H1 (cell line): ENCODE data around the gene ZNF8. TPM values are rescaled to one million over a fixed set of nuclear protein-coding genes. Genes with fewer than 3 reads are reported as not detected.

Experiments
- CTCF ChIA-PET: fragments of 300-600 bp; sonication (Branson Sonifier 250); formaldehyde crosslinking; loops from one replicate; lab custom pipeline; 2021; ENCODE audit not compliant: partially characterized antibody; lab: Charles Lee
- POLR2A ChIA-PET: fragments of 300-600 bp; sonication (Branson Sonifier 250); formaldehyde crosslinking; loops from one replicate; lab custom pipeline; 2021; ENCODE audit warnings: inconsistent platforms; ENCODE audit not compliant: partially characterized antibody; lab: Charles Lee
- DNase-seq, 2 experiments: peaks; one replicate each; pipeline versions ENCODE4 v3.0.0 to v3.0.0-alpha.2; 2010 to 2022; ENCODE audit warnings: low spot score in 2 of 2, low read depth in 1 of 2, mixed read lengths in 1 of 2
- FAIRE-seq: peaks from 2 replicates; lab custom pipeline; 2011; peaks lifted over from hg19 to GRCh38; lab: Jason Lieb, UNC
- H2AFZ ChIP-seq: 2 replicates; pipeline ENCODE4 v1.8.1; 2012; ENCODE audit warnings: low read length, inconsistent platforms
- H2AK5ac ChIP-seq: 2 replicates; pipeline ENCODE4 v1.6.1; 2013; ENCODE audit warnings: low read depth, low read length
- H2BK120ac ChIP-seq: replicated peaks from 2 replicates; pipeline ENCODE3; 2013; ENCODE audit warnings: low read depth, low read length, inconsistent platforms
- H2BK12ac ChIP-seq: 2 replicates; pipeline ENCODE4 v1.6.1; 2013; ENCODE audit warnings: low read depth, low read length
- H2BK15ac ChIP-seq: 2 replicates; pipeline ENCODE4 v1.6.1; 2013; ENCODE audit warnings: low read length
- H2BK20ac ChIP-seq: 2 replicates; pipeline ENCODE4 v1.6.1; 2013; ENCODE audit warnings: low read length
- H2BK5ac ChIP-seq: 2 replicates; pipeline ENCODE4 v1.6.1; 2013; ENCODE audit warnings: low read depth, low read length
- H3K14ac ChIP-seq: 2 replicates; pipeline ENCODE4 v1.6.1; 2013; ENCODE audit warnings: inconsistent platforms; ENCODE audit not compliant: insufficient read length
- H3K18ac ChIP-seq: 2 replicates; pipeline ENCODE4 v1.6.1; 2013; ENCODE audit warnings: low read length; ENCODE audit errors: extremely low read depth
- H3K23ac ChIP-seq: 2 replicates; pipeline ENCODE4 v1.6.1; 2013; ENCODE audit warnings: inconsistent platforms; ENCODE audit not compliant: insufficient read length
- H3K23me2 ChIP-seq: 2 replicates; pipeline ENCODE4 v1.6.1; 2013; ENCODE audit warnings: low read depth, low read length
- H3K27ac ChIP-seq: 2 replicates; pipeline ENCODE4 v1.6.1; 2011; ENCODE audit warnings: low read depth, low read length, inconsistent platforms
- H3K27me3 ChIP-seq, 4 experiments: replicated peaks in 1 of 4; 1 replicate in 1 of 4; 2 replicates in 3 of 4; pipeline versions ENCODE4 v1.6.1 to v1.8.1; 2011 to 2013; ENCODE audit warnings: low read length in 3 of 4, mild to moderate bottlenecking in 3 of 4, inconsistent platforms in 2 of 4, mixed read lengths in 2 of 4, moderate library complexity in 1 of 4; ENCODE audit not compliant: control insufficient read depth in 3 of 4, insufficient read depth in 3 of 4; ENCODE audit errors: extremely low read depth in 1 of 4
- H3K36me3 ChIP-seq, 4 experiments: 2 replicates each; pipeline versions ENCODE4 v1.6.1 to v1.8.1; 2011 to 2013; ENCODE audit warnings: mild to moderate bottlenecking in 4 of 4, low read length in 3 of 4, moderate library complexity in 2 of 4, control low read depth in 1 of 4, inconsistent platforms in 1 of 4; ENCODE audit not compliant: insufficient read depth in 4 of 4, control insufficient read depth in 2 of 4
- H3K4ac ChIP-seq: replicated peaks from 2 replicates; pipeline ENCODE3; 2013; ENCODE audit warnings: low read length, low read depth, mixed read lengths, inconsistent platforms; ENCODE audit not compliant: insufficient read length
- H3K4me1 ChIP-seq, 4 experiments: replicated peaks in 1 of 4; 1 replicate in 1 of 4; 2 replicates in 3 of 4; pipeline versions ENCODE4 v1.6.1 to v1.8.1; 2011 to 2013; ENCODE audit warnings: low read length in 3 of 4, inconsistent platforms in 2 of 4, mixed read lengths in 1 of 4; ENCODE audit not compliant: insufficient read depth in 4 of 4, control insufficient read depth in 3 of 4
- H3K4me2 ChIP-seq, 2 experiments: 2 replicates each; pipeline versions ENCODE4 v1.6.1 to v1.8.1; 2011 to 2013; ENCODE audit warnings: low read depth in 2 of 2, low read length in 2 of 2, control low read depth in 1 of 2, inconsistent platforms in 1 of 2, mild to moderate bottlenecking in 1 of 2; ENCODE audit not compliant: insufficient read depth in 1 of 2
- H3K4me3 ChIP-seq, 4 experiments: fragments of 200-600, 300-600 bp in 1 of 4; sonication (generic), shearing (Covaris generic), sonication (Bioruptor Twin) in 1 of 4; 2 replicates each; pipeline versions ENCODE4 v1.5.1 to v1.8.1; 2011 to 2016; ENCODE audit warnings: low read length in 4 of 4, low read depth in 3 of 4, control low read depth in 2 of 4, inconsistent platforms in 2 of 4, mild to moderate bottlenecking in 2 of 4, mixed read lengths in 1 of 4, moderate library complexity in 1 of 4; ENCODE audit not compliant: insufficient read depth in 2 of 4; ENCODE audit errors: extremely low read depth in 1 of 4
- H3K56ac ChIP-seq: replicated peaks from 2 replicates; pipeline ENCODE3; 2013; ENCODE audit warnings: low read depth, mild to moderate bottlenecking, mixed read lengths, low read length, inconsistent platforms; ENCODE audit not compliant: insufficient read length
- H3K79me1 ChIP-seq: 2 replicates; pipeline ENCODE4 v1.6.1; 2013; ENCODE audit warnings: low read depth, low read length, control low read depth
- H3K79me2 ChIP-seq, 2 experiments: 2 replicates each; pipeline versions ENCODE4 v1.6.1 to v1.8.1; 2012 to 2013; ENCODE audit warnings: low read length in 2 of 2, mild to moderate bottlenecking in 2 of 2, inconsistent platforms in 1 of 2; ENCODE audit not compliant: insufficient read depth in 2 of 2, control insufficient read depth in 1 of 2
- H3K9ac ChIP-seq, 4 experiments: replicated peaks in 1 of 4; 1 replicate in 1 of 4; 2 replicates in 3 of 4; pipeline versions ENCODE4 v1.6.1 to v1.8.1; 2011 to 2013; ENCODE audit warnings: low read depth in 3 of 4, low read length in 3 of 4, control low read depth in 2 of 4, mild to moderate bottlenecking in 2 of 4, moderate library complexity in 2 of 4, inconsistent platforms in 1 of 4; ENCODE audit errors: extremely low read depth in 1 of 4
- H3K9me3 ChIP-seq, 2 experiments: 2 replicates each; pipeline versions ENCODE4 v1.6.1 to v1.8.1; 2012 to 2013; ENCODE audit warnings: mild to moderate bottlenecking in 2 of 2, moderate library complexity in 2 of 2, control low read depth in 1 of 2, inconsistent platforms in 1 of 2, low read depth in 1 of 2, low read length in 1 of 2, mixed read lengths in 1 of 2; ENCODE audit not compliant: insufficient read depth in 2 of 2
- H4K20me1 ChIP-seq, 2 experiments: replicated peaks in 1 of 2; 2 replicates each; pipeline versions ENCODE3 to v1.8.1; 2011 to 2013; ENCODE audit warnings: inconsistent platforms in 2 of 2, low read length in 2 of 2, mild to moderate bottlenecking in 1 of 2; ENCODE audit not compliant: insufficient read depth in 2 of 2, control insufficient read depth in 1 of 2
- H4K5ac ChIP-seq: 2 replicates; pipeline ENCODE4 v1.6.1; 2013; ENCODE audit warnings: low read length, low read depth, mixed read lengths, inconsistent platforms; ENCODE audit not compliant: insufficient read length
- H4K8ac ChIP-seq: 2 replicates; pipeline ENCODE4 v1.8.0; 2013; ENCODE audit warnings: mild to moderate bottlenecking, moderate library complexity, low read length, inconsistent platforms; ENCODE audit not compliant: insufficient read depth; ENCODE audit errors: extremely low read depth
- H4K91ac ChIP-seq: replicated peaks from 2 replicates; pipeline ENCODE3; 2013; ENCODE audit warnings: low read length, mixed read lengths, inconsistent platforms; ENCODE audit not compliant: insufficient read length
- BCL11A ChIP-seq, 2 experiments: IDR thresholded peaks; one replicate each; pipeline ENCODE4 v1.6.1; 2011; ENCODE audit warnings: low read depth in 2 of 2, low read length in 2 of 2, mild to moderate bottlenecking in 2 of 2
- CBX8 ChIP-seq: fragments of 300-800, 300-1000 bp; sonication (generic); IDR thresholded peaks from 2 replicates; pipeline ENCODE4 v1.7.1; 2016; ENCODE audit warnings: low read depth, low read length, borderline replicate concordance
- CHD1 ChIP-seq: IDR thresholded peaks from 2 replicates; pipeline ENCODE4 v1.6.1; 2012; ENCODE audit warnings: low read depth, low read length, improper control_type of control experiment
- EP300 ChIP-seq, 2 experiments: IDR thresholded peaks; 1 replicate in 1 of 2; 2 replicates in 1 of 2; pipeline ENCODE4 v1.6.1; 2011 to 2012; ENCODE audit warnings: low read depth in 2 of 2, low read length in 2 of 2, mild to moderate bottlenecking in 2 of 2, borderline replicate concordance in 1 of 2, inconsistent platforms in 1 of 2, moderate library complexity in 1 of 2
- KDM5A ChIP-seq: fragments of 200-600 bp; IDR thresholded peaks from 2 replicates; pipeline ENCODE4 v1.7.1; 2012; ENCODE audit warnings: mild to moderate bottlenecking, low read length, inconsistent platforms, mixed read lengths
- SP1 ChIP-seq: IDR thresholded peaks from 2 replicates; pipeline ENCODE4 v1.6.1; 2011; ENCODE audit warnings: low read depth, low read length
- SUZ12 ChIP-seq: fragments of 200-600 bp; sonication (generic); IDR thresholded peaks from 2 replicates; pipeline ENCODE4 v1.6.1; 2012; ENCODE audit warnings: mild to moderate bottlenecking, inconsistent platforms, low read length, moderate library complexity, mixed read lengths
- WGBS, 2 experiments: shearing (Covaris generic) in 1 of 2; methylation state at CpG; one replicate each; pipeline versions ENCODE4 v1.1.6 to v1.1.7; 2013 to 2015; ENCODE audit warnings: low lambda C conversion rate in 2 of 2, mixed read lengths in 2 of 2, inconsistent platforms in 1 of 2, low coverage in 1 of 2, missing lambda C conversion rate in 1 of 2; ENCODE audit not compliant: insufficient replicate concordance in 2 of 2, insufficient coverage in 1 of 2, insufficient read length in 1 of 2; ENCODE audit errors: extremely low coverage in 1 of 2, missing lambda C conversion rate in 1 of 2; 5-methylcytosine and 5-hydroxymethylcytosine counted together
- polyA plus RNA-seq, 7 experiments: library from polyadenylated mRNA; depleted of rRNA in 3 of 7; stranded (reverse) in 5 of 7; unstranded in 2 of 7; fragments of >200 nt in 5 of 7; fragments of 200-250 nt in 2 of 7; gene quantifications; 1 replicate in 5 of 7; 2 replicates in 1 of 7; 4 replicates in 1 of 7; pipeline versions ENCODE4 v1.2.1 to v1.2.3, GENCODE V29; 2011 to 2013; ENCODE audit warnings: missing spikeins in 2 of 7, mixed read lengths in 2 of 7
- total RNA-seq: library from RNA; stranded (reverse); fragmentation: NEBNext Ultra II Directional; extraction: Animal tissue kit (Norgen Biotek cat#: 25700); gene quantifications from 2 replicates; pipeline ENCODE4 v1.2.1, GENCODE V29; 2021
- TF ChIP-seq, protein P1 (sequence below), 3 experiments: IDR thresholded peaks; 1 replicate in 2 of 3; 2 replicates in 1 of 3; pipeline versions ENCODE4 v1.5.1 to v1.6.1; 2011; ENCODE audit warnings: low read length in 3 of 3, mild to moderate bottlenecking in 3 of 3, inconsistent platforms in 2 of 3, low read depth in 1 of 3, moderate library complexity in 1 of 3; ENCODE audit not compliant: insufficient read depth in 1 of 3; ENCODE audit errors: control extremely low read depth in 1 of 3

Gene ZNF8
- total and polyA plus RNA-seq, 2 of the 8 experiments (the other 6 are each of a cell fraction or from before 2014, with no cell fraction given) = 9.2 to 21.5 TPM

- H4K5ac ChIP-seq = no peak overlapping the region
- no peak overlapping the region for H3K4me3 ChIP-seq
- H4K91ac ChIP-seq = no peak overlapping the region
- no peak overlapping the region for H2BK20ac ChIP-seq
- H4K20me1 ChIP-seq = no peaks in the 10 kb centered on the region
- no peak overlapping the region for H3K18ac ChIP-seq
- WGBS, 2 experiments = 86% methylated on average over 5 of the region's 5 CpGs; no CpG with 5 or more reads in 1 of the 2 experiments
- DNase-seq = no peak
- no peak overlapping the region for H3K9ac ChIP-seq
- no peaks in the 10 kb centered on the region for H3K79me1 ChIP-seq
- H3K27me3 ChIP-seq = 0 out of 7 replicates have a peak, but pooled peaks cover 0 to 3% (median 0%) of the 10 kb centered on the region in 4 experiments
- H2AK5ac ChIP-seq = no peak overlapping the region
- no peaks in the 10 kb centered on the region for H3K79me2 ChIP-seq
- no peak for TF ChIP-seq SP1
- no peak for TF ChIP-seq EP300 (IDR thresholded peaks at IDR 0.05; ENCODE audit: borderline replicate concordance in 1 of 2, low read depth in 2 of 2, low read length in 2 of 2)
- no peak for TF ChIP-seq CBX8
- TF ChIP-seq, protein P1, sequence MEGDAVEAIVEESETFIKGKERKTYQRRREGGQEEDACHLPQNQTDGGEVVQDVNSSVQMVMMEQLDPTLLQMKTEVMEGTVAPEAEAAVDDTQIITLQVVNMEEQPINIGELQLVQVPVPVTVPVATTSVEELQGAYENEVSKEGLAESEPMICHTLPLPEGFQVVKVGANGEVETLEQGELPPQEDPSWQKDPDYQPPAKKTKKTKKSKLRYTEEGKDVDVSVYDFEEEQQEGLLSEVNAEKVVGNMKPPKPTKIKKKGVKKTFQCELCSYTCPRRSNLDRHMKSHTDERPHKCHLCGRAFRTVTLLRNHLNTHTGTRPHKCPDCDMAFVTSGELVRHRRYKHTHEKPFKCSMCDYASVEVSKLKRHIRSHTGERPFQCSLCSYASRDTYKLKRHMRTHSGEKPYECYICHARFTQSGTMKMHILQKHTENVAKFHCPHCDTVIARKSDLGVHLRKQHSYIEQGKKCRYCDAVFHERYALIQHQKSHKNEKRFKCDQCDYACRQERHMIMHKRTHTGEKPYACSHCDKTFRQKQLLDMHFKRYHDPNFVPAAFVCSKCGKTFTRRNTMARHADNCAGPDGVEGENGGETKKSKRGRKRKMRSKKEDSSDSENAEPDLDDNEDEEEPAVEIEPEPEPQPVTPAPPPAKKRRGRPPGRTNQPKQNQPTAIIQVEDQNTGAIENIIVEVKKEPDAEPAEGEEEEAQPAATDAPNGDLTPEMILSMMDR (IDR thresholded peaks at IDR 0.05; ENCODE audit: control extremely low read depth in 1 of 3, insufficient read depth in 1 of 3, low read depth in 1 of 3, low read length in 3 of 3) = no peak
- TF ChIP-seq SUZ12 = no peak
- TF ChIP-seq CHD1 = no peak
- no peak for TF ChIP-seq KDM5A
- no peak for TF ChIP-seq BCL11A (IDR thresholded peaks at IDR 0.05; ENCODE audit: low read depth in 2 of 2, low read length in 2 of 2)
- no peak overlapping the region for H2BK12ac ChIP-seq
- no peak overlapping the region for H3K14ac ChIP-seq
- ChIA-PET CTCF (interaction anchor here (1.1 to 1.9 kb wide), 4 partner anchors 11 to 27 kb away, joined by 3 to 6 read pairs (median 4); partner anchors contain the start of gene ZNF497), POLR2A (interaction anchor here (0.8 to 11.4 kb wide), 4 partner anchors 9 to 52 kb away, joined by 3 to 102 read pairs (median 6); partner anchors contain the start of gene ZNF497)
- no peak overlapping the region for H3K23ac ChIP-seq
- no peak overlapping the region for H3K4me2 ChIP-seq
- H3K9me3 ChIP-seq = no peaks in the 10 kb centered on the region
- no peak overlapping the region for H3K4ac ChIP-seq
- H3K4me1 ChIP-seq = no peaks in the 10 kb centered on the region; a peak in 1 of 7 replicates
- peaks cover 9% of the 10 kb centered on the region for H3K23me2 ChIP-seq
- no peak overlapping the region for H4K8ac ChIP-seq
- H3K56ac ChIP-seq = no peak overlapping the region
- no peak for FAIRE-seq
- no peak overlapping the region for H2BK120ac ChIP-seq
- no peak overlapping the region for H2AFZ ChIP-seq
- H3K36me3 ChIP-seq = no peaks in the 10 kb centered on the region
- H2BK5ac ChIP-seq = no peak overlapping the region
- no peak overlapping the region for H2BK15ac ChIP-seq
- H3K27ac ChIP-seq = no peak overlapping the region
Observed at GRCh38 chr19:58345558-58345957, 66.8 kb downstream of the ZNF8 start.
